ENCODE measurements around the gene DNAH1.

DNA sequence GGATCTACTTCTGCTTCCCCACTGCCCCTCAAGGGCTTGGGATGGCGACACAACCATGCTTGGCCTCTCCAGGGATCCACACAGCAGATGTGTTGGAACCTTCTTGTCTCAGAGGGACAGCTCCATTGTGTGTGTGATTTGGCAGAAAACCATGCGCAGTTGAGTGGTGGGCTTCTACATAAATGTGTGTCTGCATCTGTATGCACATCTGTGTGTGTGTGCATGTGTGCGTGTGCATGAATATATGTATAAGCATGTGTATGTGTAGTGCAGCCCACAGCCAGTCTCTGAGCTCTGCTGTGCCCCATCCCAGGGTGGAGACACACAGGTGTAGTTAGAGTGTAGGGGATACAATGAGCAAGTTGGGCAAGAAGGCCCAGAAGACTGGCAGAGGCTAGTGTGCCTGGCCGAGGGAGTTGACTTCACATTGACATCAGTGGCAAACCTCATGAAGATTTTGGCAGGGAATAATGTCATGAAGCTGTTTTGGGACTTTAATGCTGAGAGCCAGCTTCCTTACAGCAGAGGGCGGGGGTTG, 20.4 kb upstream of the DNAH1 start:
- TF ChIP-seq, protein P1, sequence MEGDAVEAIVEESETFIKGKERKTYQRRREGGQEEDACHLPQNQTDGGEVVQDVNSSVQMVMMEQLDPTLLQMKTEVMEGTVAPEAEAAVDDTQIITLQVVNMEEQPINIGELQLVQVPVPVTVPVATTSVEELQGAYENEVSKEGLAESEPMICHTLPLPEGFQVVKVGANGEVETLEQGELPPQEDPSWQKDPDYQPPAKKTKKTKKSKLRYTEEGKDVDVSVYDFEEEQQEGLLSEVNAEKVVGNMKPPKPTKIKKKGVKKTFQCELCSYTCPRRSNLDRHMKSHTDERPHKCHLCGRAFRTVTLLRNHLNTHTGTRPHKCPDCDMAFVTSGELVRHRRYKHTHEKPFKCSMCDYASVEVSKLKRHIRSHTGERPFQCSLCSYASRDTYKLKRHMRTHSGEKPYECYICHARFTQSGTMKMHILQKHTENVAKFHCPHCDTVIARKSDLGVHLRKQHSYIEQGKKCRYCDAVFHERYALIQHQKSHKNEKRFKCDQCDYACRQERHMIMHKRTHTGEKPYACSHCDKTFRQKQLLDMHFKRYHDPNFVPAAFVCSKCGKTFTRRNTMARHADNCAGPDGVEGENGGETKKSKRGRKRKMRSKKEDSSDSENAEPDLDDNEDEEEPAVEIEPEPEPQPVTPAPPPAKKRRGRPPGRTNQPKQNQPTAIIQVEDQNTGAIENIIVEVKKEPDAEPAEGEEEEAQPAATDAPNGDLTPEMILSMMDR (IDR thresholded peaks at IDR 0.05) = no peak
- TF ChIP-seq POLR2AphosphoS5 (IDR thresholded peaks at IDR 0.05) = no peak
- TF ChIP-seq POLR2A (IDR thresholded peaks at IDR 0.05) = no peak
